AG04450 (cell line): ENCODE measurements around the gene NHSL2. TPM values are rescaled to one million over a fixed set of nuclear protein-coding genes. Genes with fewer than 3 reads are reported as not detected.

Experiments used
- CTCF ChIA-PET: fragments of 300-600, 350-600 bp; formaldehyde crosslinking; extraction: SDS; loops from one replicate; lab custom pipeline; 2022; ENCODE audit warnings: antibody characterized with exemption, inconsistent platforms; lab: Charles Lee
- POLR2A ChIA-PET: fragments of 350-600 bp; formaldehyde crosslinking; extraction: SDS; loops from one replicate; lab custom pipeline; 2021; ENCODE audit warnings: antibody characterized with exemption, inconsistent platforms; lab: Yijun Ruan, JAX
- DNase-seq: peaks from one replicate; pipeline ENCODE4 v3.0.0-alpha.2; 2011; ENCODE audit warnings: low read depth, low spot score
- H3K27ac ChIP-seq: one replicate; pipeline ENCODE4 v1.5.1; 2012; ENCODE audit warnings: low read depth, low read length, control low read depth
- H3K27me3 ChIP-seq: one replicate; pipeline ENCODE4 v1.6.0; 2012; ENCODE audit warnings: low read length; ENCODE audit not compliant: control insufficient read depth, insufficient read depth
- H3K4me3 ChIP-seq: 2 replicates; pipeline ENCODE4 v1.5.1; 2011; ENCODE audit warnings: mild to moderate bottlenecking, low read depth, low read length, control low read depth
- H3K9me3 ChIP-seq: 2 replicates; pipeline ENCODE4 v1.5.1; 2012; ENCODE audit warnings: low read length; ENCODE audit not compliant: control insufficient read depth, insufficient read depth
- polyA plus RNA-seq: library from polyadenylated mRNA; depleted of rRNA; stranded (reverse); fragments of >200 nt; gene quantifications from 2 replicates; pipeline ENCODE4 v1.2.3, GENCODE V29; 2011
- TF ChIP-seq, protein P1 (sequence below): IDR thresholded peaks from 2 replicates; pipeline ENCODE4 v1.5.1; 2011; ENCODE audit warnings: low read depth, low read length, control low read depth, inconsistent platforms

The NHSL2 gene
- polyA plus RNA-seq, 1 experiment, result 3.0 TPM

DNA sequence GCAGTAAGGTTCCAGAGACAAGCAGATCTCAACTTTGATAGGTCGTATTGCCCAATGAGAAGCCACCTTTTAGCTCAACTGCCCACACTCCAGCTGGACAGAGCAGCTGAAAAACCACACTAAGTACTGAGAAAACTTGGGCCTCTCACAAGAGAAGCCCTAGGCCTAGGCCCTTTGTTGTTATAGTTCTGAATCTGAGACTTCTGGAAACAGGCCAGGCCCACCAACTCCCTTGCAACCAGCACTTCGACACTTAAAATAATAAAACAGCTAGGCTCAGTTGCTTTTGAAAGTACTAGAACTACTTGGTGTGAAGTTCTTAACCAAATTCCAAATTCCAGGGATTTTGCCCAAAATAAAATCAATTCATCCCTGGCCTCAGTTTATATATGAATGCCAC lies 234.5 kb downstream of the NHSL2 start:
- CTCF ChIA-PET, result interaction anchor here (0.6 kb wide), 1 partner anchor 132 kb away, joined by 3 read pairs; the partner anchor contains the start of gene RPS4X
- H3K4me3 ChIP-seq, result no peak overlapping the region
- no peaks in the 10 kb centered on the region for H3K27me3 ChIP-seq
- TF ChIP-seq, protein P1, sequence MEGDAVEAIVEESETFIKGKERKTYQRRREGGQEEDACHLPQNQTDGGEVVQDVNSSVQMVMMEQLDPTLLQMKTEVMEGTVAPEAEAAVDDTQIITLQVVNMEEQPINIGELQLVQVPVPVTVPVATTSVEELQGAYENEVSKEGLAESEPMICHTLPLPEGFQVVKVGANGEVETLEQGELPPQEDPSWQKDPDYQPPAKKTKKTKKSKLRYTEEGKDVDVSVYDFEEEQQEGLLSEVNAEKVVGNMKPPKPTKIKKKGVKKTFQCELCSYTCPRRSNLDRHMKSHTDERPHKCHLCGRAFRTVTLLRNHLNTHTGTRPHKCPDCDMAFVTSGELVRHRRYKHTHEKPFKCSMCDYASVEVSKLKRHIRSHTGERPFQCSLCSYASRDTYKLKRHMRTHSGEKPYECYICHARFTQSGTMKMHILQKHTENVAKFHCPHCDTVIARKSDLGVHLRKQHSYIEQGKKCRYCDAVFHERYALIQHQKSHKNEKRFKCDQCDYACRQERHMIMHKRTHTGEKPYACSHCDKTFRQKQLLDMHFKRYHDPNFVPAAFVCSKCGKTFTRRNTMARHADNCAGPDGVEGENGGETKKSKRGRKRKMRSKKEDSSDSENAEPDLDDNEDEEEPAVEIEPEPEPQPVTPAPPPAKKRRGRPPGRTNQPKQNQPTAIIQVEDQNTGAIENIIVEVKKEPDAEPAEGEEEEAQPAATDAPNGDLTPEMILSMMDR, result no peak
- DNase-seq, result no peak
- H3K27ac ChIP-seq, result no peak overlapping the region
- POLR2A ChIA-PET, result no interaction called here
- no peaks in the 10 kb centered on the region for H3K9me3 ChIP-seq

DNA sequence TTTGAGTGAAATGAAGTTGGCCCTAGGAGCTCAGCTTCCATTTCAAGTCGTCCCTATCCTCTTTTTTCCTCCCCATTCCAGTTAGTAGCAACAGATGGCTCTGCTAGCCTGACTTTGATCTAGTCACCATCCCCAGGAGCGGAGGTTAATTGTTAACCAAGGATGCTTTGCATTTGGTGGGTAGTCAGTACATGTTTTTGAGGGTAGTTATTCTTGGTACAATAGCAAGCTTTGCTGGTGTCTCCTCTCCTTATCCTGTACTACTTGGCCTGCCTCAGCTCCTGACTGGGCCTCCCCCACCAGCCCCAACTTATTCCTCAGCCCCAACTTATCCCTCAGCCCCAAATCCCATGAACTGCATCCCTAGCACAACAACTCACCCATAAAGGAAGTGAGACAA lies 235.9 kb downstream of the NHSL2 start:
- TF ChIP-seq, protein P1, result no peak
- no peaks in the 10 kb centered on the region for H3K9me3 ChIP-seq
- H3K27ac ChIP-seq, result no peak overlapping the region
- no peaks in the 10 kb centered on the region for H3K27me3 ChIP-seq
- DNase-seq, result no peak
- ChIA-PET CTCF (no interaction called here), POLR2A (no interaction called here)
- no peak overlapping the region for H3K4me3 ChIP-seq

DNA sequence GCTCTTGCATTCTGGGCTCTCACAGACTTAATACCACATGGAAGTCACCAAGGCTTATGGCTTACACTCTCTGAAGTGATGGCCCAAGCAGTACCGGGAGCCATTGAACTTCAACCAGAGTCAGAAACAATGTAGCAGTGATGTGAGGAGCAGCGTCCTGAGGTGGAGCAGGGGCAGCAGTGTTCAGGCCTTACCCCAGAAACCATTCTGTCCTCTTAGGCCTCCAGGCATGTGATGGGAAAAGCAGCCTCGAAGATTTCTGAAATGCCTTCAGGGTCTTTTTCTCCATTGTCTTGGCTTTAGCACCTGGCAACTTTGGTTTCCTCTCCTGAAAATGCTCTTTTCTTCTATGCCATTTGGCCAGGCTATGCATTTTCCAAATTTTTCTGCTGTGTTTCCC lies 248.1 kb downstream of the NHSL2 start:
- H3K4me3 ChIP-seq, result no peak overlapping the region
- peaks cover 4% of the 10 kb centered on the region for H3K27me3 ChIP-seq
- TF ChIP-seq, protein P1, result no peak
- no peak for DNase-seq
- CTCF ChIA-PET, result no interaction called here
- POLR2A ChIA-PET, result no interaction called here
- H3K9me3 ChIP-seq, result no peaks in the 10 kb centered on the region; the same call in 1 of the 2 replicates
- no peak overlapping the region for H3K27ac ChIP-seq

DNA sequence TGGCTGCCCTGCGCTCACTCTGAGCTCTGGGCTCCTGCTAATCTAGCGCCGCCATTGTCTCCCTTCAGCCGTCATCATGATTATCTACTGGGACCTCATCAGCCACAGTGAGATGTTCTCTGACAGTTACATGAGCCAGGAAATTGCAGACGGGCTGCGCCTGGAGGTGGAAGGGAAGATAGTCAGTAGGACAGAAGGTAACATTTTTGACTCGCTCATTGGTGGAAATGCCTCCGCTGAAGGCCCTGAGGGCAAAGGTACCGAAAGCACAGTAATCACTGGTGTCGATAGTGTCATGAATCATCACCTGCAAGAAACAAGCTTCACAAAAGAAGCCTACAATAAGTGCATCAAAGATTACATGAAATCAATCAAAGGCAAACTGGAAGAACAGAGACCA lies 249.1 kb downstream of the NHSL2 start:
- ChIA-PET CTCF (no interaction called here), POLR2A (no interaction called here)
- DNase-seq, result no peak
- TF ChIP-seq, protein P1, result no peak
- H3K27me3 ChIP-seq, result peaks cover 4% of the 10 kb centered on the region
- no peaks in the 10 kb centered on the region; the same call in 1 of the 2 replicates for H3K9me3 ChIP-seq
- H3K4me3 ChIP-seq, result no peak overlapping the region
- no peak overlapping the region for H3K27ac ChIP-seq

DNA sequence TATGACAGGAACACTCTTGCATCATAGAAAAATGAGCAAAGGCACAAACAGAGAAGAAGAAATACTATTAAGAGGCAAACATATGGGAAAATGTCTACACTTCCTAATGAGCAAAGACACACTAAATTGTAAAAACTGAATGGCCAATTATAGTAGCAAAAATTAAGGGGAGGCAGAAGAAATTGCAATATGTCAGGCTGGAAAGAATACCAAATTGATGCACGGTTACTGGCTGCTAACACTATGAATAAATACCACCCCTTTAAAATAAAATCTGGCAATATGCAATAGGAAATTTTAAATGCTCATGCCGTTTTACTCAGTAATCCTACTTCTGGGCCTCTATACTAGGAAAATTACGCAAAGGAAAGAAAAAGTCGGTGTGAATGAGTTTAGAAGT lies 254.9 kb downstream of the NHSL2 start:
- Histone ChIP-seq H3K9me3 (no peaks in the 10 kb centered on the region), H3K27me3 (no peaks in the 10 kb centered on the region), H3K4me3 (no peak overlapping the region), H3K27ac (no peak overlapping the region)
- ChIA-PET CTCF (no interaction called here), POLR2A (no interaction called here)
- TF ChIP-seq, protein P1, result no peak
- DNase-seq, result no peak
